HUES6 (cell line): ENCODE data around the gene PRPF40A.

Experiments used
- H3K27ac ChIP-seq: 2 replicates; pipeline ENCODE4 v1.7.0; 2013; ENCODE audit warnings: low read depth, mild to moderate bottlenecking, low read length, inconsistent platforms
- H3K27me3 ChIP-seq: 2 replicates; pipeline ENCODE4 v1.6.1; 2013; ENCODE audit warnings: low read length; ENCODE audit not compliant: control insufficient read depth, insufficient read depth
- H3K36me3 ChIP-seq: 2 replicates; pipeline ENCODE4 v1.6.1; 2013; ENCODE audit warnings: low read length; ENCODE audit not compliant: control insufficient read depth, insufficient read depth
- H3K4me1 ChIP-seq: 2 replicates; pipeline ENCODE4 v1.6.1; 2013; ENCODE audit warnings: low read length; ENCODE audit not compliant: control insufficient read depth, insufficient read depth
- H3K4me3 ChIP-seq: 2 replicates; pipeline ENCODE4 v1.5.1; 2013; ENCODE audit warnings: low read depth, low read length
- H3K9ac ChIP-seq: one replicate; pipeline ENCODE4 v1.6.1; 2013; ENCODE audit warnings: mild to moderate bottlenecking, low read length
- H3K9me3 ChIP-seq: 2 replicates; pipeline ENCODE4 v1.6.1; 2013; ENCODE audit warnings: low read depth, low read length; ENCODE audit not compliant: control insufficient read depth, insufficient read depth

Gene PRPF40A

DNA sequence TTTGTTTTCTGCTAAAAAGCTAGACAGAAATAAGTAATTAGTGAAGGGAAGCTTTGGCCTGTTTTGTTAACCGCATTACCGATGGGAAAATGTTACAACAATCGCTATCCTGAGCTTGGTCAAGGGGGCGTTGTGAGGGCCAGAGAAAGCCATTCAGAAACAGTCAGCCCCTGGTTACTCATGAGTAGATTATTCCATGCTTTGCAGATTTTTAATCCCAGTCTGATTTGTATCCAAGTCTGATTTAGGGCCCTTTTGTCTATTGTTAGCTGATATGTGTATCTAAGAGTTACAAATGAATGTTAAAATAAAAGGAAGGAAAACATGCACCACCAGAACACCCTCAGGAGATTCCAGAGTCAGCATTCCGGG, 99.1 kb downstream of the PRPF40A start:
- peaks cover 74% of the 10 kb centered on the region for H3K36me3 ChIP-seq
- H3K9ac ChIP-seq = no peak overlapping the region
- no peaks in the 10 kb centered on the region for H3K9me3 ChIP-seq
- H3K27me3 ChIP-seq = no peaks in the 10 kb centered on the region
- no peaks in the 10 kb centered on the region; the same call in 1 of the 2 replicates for H3K4me1 ChIP-seq
- H3K4me3 ChIP-seq = no peak overlapping the region
- H3K27ac ChIP-seq = no peak overlapping the region

DNA sequence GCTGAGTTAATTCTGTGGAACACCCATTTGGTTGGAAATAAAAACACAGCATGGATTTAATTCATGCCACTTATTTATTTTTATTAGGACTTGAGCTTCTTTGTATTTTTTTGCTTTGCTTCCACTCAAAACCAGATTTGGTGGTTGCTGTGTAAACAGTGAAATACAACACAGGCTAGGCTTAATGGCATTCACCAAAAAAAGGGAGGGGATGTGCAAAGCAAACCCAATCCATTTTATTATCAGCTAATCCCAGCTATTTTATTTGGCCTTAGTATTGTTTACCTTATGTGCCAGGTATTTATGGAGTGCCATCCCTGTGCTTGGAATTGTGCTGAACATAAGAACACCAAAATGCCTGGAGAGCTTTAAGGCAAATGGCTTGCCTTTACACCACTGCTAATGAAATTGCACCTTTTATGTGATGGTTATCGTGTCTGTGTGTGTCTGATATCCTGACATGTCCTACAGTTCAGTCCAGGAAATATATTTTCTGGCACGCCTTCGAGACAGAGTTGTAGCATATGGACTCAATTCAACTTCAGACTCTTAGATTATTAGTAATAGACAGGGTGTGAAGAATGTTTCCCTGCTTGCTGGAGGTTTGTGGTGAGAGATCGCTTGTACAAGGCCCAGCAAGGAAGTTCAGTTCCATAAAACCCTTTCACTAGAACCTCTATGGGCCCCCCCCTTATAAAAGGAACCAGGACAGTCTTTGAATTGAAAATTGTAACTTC, 99.6 kb downstream of the PRPF40A start:
- Histone ChIP-seq H3K27me3 (no peaks in the 10 kb centered on the region), H3K4me3 (no peak overlapping the region), H3K27ac (no peak overlapping the region), H3K36me3 (peaks cover 79% of the 10 kb centered on the region), H3K9ac (no peak overlapping the region), H3K9me3 (no peaks in the 10 kb centered on the region), H3K4me1 (no peaks in the 10 kb centered on the region)

DNA sequence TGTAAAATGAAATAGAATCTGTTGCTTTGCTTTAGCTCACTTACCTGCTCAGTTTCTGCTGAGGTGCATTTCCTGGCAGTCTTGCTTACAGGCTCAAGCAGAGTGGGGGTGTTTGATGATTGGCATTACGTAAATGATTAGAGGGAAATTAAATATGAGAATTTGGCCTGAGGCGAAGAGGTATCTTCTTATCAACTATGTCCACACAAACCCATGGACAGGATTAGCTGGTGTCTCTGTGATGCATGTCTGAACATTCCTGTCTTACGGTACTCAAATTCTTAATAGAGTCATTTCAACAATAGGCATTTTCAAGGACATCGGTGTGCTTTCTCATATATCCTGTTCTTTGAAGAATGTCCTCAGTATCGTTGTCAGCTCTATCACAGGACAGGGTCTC, 102.1 kb downstream of the PRPF40A start:
- Histone ChIP-seq H3K27me3 (no peaks in the 10 kb centered on the region), H3K4me3 (no peak overlapping the region), H3K36me3 (peaks cover 72% of the 10 kb centered on the region), H3K9me3 (no peaks in the 10 kb centered on the region), H3K9ac (no peak overlapping the region), H3K4me1 (no peaks in the 10 kb centered on the region), H3K27ac (no peak overlapping the region)

DNA sequence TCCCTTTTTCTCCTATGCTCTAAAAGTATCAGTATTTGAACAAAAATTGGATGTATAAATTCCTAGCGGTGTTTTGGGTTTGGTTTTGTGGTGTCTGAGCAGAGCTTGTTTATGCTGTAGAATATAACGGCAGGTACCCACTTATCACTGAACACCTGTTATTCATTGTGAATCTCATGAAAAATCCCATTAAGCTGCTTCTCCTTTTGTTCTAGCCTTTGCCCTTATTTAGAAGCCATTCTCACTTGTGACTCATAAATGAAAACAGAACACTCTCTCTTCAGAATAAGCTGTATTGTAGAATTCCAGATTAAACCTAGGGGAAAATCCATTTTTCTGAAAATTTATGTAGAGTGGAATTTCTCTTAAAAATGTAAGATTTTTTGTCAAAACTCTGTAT, 104.0 kb downstream of the PRPF40A start:
- Histone ChIP-seq H3K36me3 (peaks cover 61% of the 10 kb centered on the region), H3K4me3 (no peak overlapping the region), H3K4me1 (no peaks in the 10 kb centered on the region), H3K9ac (no peak overlapping the region), H3K27me3 (no peaks in the 10 kb centered on the region), H3K27ac (no peak overlapping the region), H3K9me3 (no peaks in the 10 kb centered on the region)

DNA sequence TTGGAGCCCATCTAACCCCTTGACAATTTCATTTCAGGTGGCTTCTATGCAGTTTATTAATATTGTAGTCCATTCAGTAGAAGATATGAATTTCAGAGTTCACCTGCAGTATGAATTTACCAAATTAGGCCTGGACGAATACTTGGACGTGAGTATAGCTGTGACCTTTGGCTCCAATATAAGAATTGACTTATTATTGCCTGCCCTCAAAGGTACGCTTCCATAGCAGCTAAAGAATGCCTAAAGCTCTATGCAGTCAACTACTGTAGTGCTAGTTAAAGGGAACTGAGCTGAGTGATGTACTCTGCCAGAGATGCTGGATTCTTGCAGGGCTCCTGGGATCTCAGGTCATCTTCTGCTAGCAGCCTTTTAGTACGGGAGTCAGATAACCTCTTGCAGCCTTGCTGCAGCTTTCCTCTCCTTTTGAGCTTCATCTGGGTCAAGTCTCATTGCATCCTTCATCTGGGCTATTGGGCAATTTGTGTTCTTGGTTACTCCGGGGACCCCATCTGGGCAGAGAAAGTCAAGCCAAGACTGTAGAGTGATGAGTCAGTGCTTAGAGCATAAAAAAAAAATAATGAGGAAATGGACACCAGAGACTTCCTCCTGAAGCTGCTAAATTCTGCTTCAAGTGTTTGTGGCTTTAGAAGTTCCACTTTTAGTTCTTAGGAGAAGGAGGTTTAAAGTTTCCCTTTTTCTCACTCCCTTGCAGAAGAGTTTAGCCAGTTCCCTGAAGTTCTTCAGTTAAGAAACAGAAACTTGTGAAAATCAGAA, 105.6 kb downstream of the PRPF40A start:
- Histone ChIP-seq H3K9ac (no peak overlapping the region), H3K4me3 (no peak overlapping the region), H3K9me3 (no peaks in the 10 kb centered on the region), H3K4me1 (no peaks in the 10 kb centered on the region), H3K27ac (no peak overlapping the region), H3K36me3 (peaks cover 52% of the 10 kb centered on the region), H3K27me3 (no peaks in the 10 kb centered on the region)

DNA sequence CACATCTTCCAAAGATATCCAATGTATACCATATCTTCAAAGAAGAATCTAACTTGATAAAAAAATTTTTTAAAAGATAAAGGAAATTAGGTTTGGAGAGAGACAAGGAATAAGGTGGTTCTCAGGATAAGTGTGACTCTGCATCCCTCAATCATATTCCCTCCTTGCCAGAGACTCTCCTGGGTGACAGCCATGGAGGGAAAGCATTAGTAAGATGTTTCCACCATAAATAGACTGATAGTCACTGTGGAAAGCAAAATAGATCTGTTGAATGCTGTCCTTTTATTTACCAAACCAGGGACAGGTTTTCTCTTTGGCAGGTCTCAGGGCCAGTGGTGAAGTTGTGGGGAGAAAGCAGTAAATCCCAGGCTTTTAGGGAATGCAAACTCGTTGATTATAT, 107.6 kb downstream of the PRPF40A start:
- H3K9me3 ChIP-seq = no peaks in the 10 kb centered on the region
- no peak overlapping the region for H3K27ac ChIP-seq
- H3K9ac ChIP-seq = no peak overlapping the region
- no peaks in the 10 kb centered on the region for H3K4me1 ChIP-seq
- no peaks in the 10 kb centered on the region for H3K27me3 ChIP-seq
- H3K4me3 ChIP-seq = no peak overlapping the region
- peaks cover 39% of the 10 kb centered on the region for H3K36me3 ChIP-seq

DNA sequence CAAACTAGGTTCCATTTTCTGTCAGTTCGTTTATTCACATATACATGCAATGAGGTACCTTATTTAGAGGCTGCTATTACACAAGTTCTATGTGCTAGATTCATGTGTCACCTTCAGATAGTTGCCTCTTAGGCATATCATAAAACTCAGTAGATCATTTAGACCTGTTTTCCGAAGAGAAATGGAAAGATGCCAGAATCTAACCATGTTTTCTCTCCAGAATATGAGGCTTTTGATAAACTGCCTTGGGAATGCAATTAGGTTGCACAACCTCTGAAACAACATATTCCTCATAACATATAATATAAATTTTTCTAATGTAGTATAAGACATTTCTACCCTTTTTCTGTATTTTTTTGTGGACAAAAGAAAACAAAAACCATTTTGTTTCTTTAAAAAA, 108.1 kb downstream of the PRPF40A start:
- Histone ChIP-seq H3K36me3 (peaks cover 37% of the 10 kb centered on the region), H3K9ac (no peak overlapping the region), H3K27ac (no peak overlapping the region), H3K9me3 (no peaks in the 10 kb centered on the region), H3K4me1 (no peaks in the 10 kb centered on the region), H3K27me3 (no peaks in the 10 kb centered on the region), H3K4me3 (no peak overlapping the region)

DNA sequence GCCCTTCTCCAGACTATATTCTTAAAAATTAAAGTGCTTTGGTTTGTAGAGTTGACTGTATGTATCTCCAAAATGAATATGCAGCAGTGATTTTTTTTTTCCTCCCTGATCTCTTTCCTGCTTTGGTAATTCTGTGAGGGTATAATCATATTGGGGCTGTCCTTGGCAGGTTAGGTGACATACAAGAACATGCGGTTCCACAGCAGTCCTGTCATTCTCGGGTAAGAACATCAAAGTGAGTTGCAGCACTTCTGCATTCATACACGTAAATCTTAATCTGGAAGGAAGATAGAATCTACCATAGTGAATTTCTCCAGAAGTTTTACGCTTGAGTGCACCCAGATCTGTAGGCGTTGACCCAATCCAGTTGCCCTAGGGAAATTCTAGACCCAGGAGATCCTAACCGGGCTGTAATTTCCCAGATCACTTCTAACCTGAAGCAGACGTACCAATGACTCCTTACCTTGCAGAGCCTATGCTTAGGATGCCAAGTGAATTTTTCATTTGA, 109.4 kb downstream of the PRPF40A start:
- Histone ChIP-seq H3K9ac (no peak overlapping the region), H3K9me3 (no peaks in the 10 kb centered on the region), H3K27me3 (no peaks in the 10 kb centered on the region), H3K36me3 (peaks cover 28% of the 10 kb centered on the region), H3K4me1 (no peaks in the 10 kb centered on the region), H3K4me3 (no peak overlapping the region), H3K27ac (no peak overlapping the region)

DNA sequence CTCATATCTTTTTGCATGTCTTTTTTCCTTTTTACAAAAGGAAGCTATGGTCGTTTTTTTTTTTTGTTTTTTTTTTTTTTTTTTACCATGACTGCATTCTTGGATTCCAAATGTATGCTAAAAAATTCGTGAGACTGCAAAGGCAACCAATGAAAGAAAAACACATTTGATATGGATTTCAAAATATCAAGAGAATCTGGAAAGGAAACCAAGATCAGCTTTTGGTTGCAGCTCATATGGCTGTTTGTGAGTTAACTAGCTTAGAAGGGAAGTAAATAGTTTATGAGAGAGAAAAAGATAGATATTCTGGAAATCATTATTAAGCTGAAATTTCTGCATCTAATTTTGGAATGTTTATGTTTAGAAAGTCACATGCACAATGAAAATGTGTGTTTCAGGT, 110.3 kb downstream of the PRPF40A start:
- no peaks in the 10 kb centered on the region for H3K9me3 ChIP-seq
- H3K9ac ChIP-seq = no peak overlapping the region
- no peaks in the 10 kb centered on the region for H3K4me1 ChIP-seq
- no peak overlapping the region for H3K27ac ChIP-seq
- H3K4me3 ChIP-seq = no peak overlapping the region
- no peaks in the 10 kb centered on the region for H3K27me3 ChIP-seq
- H3K36me3 ChIP-seq = peaks cover 18% of the 10 kb centered on the region

DNA sequence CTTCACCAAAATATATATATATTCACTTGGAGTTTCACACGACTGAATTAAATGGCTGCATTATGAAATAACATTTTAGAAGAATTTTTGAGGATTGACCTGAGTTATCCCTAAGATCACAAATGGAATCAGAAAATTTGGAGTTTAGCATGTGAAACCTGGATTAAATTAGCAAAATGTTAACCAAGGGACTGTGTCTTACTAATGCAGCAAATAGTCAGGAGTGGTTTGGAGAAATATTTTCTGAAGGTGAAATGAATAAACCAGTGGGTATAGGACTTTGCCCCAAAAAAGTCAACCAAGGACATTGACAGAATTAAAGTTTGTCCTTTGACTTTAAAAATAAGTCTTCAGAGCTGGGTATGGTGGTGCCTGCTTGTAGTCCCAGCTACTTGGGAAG, 111.2 kb downstream of the PRPF40A start:
- H3K4me1 ChIP-seq = no peaks in the 10 kb centered on the region

DNA sequence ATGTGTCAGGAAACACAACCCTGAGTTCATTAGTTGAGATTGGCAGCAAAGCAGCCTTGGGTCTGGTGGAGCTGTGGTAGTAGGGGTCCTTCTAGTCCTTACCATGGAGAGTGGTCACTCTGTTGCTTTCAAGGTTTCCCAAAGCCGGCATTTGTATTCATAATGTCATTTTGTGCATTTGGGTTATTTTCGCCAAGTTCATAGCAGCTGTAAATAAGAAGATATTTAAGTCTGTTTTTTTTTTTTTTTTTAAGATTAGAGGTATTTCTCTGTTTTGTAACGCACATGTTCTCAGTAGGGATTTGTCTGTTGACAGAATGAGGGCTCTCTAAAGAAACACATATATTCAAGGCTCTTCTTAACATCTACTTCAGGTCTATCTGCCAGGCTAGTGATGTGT, 114.1 kb downstream of the PRPF40A start:
- Histone ChIP-seq H3K27me3 (no peaks in the 10 kb centered on the region), H3K4me3 (no peak overlapping the region), H3K4me1 (peaks cover under 1% of the 10 kb centered on the region; the same call in 1 of the 2 replicates)

More for the DNA sequence above, 111.2 kb downstream of the PRPF40A start:
- H3K27me3 ChIP-seq = no peaks in the 10 kb centered on the region
- H3K9ac ChIP-seq = no peak overlapping the region
- H3K4me3 ChIP-seq = no peak overlapping the region
- H3K27ac ChIP-seq = no peak overlapping the region
- H3K36me3 ChIP-seq = peaks cover 14% of the 10 kb centered on the region
- no peaks in the 10 kb centered on the region for H3K9me3 ChIP-seq

More for the DNA sequence above, 114.1 kb downstream of the PRPF40A start:
- no peak overlapping the region for H3K27ac ChIP-seq
- H3K36me3 ChIP-seq = peaks cover 10% of the 10 kb centered on the region
- H3K9me3 ChIP-seq = no peaks in the 10 kb centered on the region
- H3K9ac ChIP-seq = no peak overlapping the region
